ENCODE results near the gene PRKCA.

- TF ChIP-seq EP300 (IDR thresholded peaks at IDR 0.05) (no peak), POLR2A (IDR thresholded peaks at IDR 0.05; ENCODE audit: low read depth) (no peak)
- TF ChIP-seq, protein P1, sequence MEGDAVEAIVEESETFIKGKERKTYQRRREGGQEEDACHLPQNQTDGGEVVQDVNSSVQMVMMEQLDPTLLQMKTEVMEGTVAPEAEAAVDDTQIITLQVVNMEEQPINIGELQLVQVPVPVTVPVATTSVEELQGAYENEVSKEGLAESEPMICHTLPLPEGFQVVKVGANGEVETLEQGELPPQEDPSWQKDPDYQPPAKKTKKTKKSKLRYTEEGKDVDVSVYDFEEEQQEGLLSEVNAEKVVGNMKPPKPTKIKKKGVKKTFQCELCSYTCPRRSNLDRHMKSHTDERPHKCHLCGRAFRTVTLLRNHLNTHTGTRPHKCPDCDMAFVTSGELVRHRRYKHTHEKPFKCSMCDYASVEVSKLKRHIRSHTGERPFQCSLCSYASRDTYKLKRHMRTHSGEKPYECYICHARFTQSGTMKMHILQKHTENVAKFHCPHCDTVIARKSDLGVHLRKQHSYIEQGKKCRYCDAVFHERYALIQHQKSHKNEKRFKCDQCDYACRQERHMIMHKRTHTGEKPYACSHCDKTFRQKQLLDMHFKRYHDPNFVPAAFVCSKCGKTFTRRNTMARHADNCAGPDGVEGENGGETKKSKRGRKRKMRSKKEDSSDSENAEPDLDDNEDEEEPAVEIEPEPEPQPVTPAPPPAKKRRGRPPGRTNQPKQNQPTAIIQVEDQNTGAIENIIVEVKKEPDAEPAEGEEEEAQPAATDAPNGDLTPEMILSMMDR (IDR thresholded peaks at IDR 0.05): no peak
Measured at GRCh38 chr17:66763056-66763455, 460.6 kb downstream of the PRKCA start.
